GM21576 (cell line): ENCODE results near the gene SPECC1.
"Not testable (repeated sequence)": the region's sequence is repeated elsewhere in the genome, so short reads cannot be mapped to it uniquely, and the experiment has no call there.

Experiments
- ATAC-seq: cut with Tn5 transposase; IDR thresholded peaks from one replicate; pipeline ENCODE4 v1.9.1; 2021; ENCODE audit warnings: mild to moderate bottlenecking, moderate library complexity; ENCODE audit not compliant: unreplicated experiment

Gene SPECC1

GRCh38 chr17:20284570-20285295 is 275.6 kb downstream of the SPECC1 start:
- no peak for ATAC-seq

- ATAC-seq = no peak
These were observed 280.8 kb downstream of the SPECC1 start for GRCh38 chr17:20289984-20290383.

- ATAC-seq = no peak
These were observed 282.7 kb downstream of the SPECC1 start for GRCh38 chr17:20291853-20292252.

GRCh38 chr17:20293501-20293900 is 284.3 kb downstream of the SPECC1 start:
- no peak for ATAC-seq

- ATAC-seq = no peak
These were observed 285.0 kb downstream of the SPECC1 start for GRCh38 chr17:20294120-20294519.

- ATAC-seq = no peak
These were observed 289.9 kb downstream of the SPECC1 start for GRCh38 chr17:20299013-20299412.

- ATAC-seq = no peak
These were observed 291.3 kb downstream of the SPECC1 start for GRCh38 chr17:20300436-20300934.

GRCh38 chr17:20302246-20302917 is 293.2 kb downstream of the SPECC1 start:
- ATAC-seq = no peak

- ATAC-seq = no peak
These were observed 295.8 kb downstream of the SPECC1 start for GRCh38 chr17:20304961-20305360.

GRCh38 chr17:20306924-20307323 is 297.8 kb downstream of the SPECC1 start:
- no peak for ATAC-seq

GRCh38 chr17:20307326-20307910 is 298.3 kb downstream of the SPECC1 start:
- no peak for ATAC-seq

GRCh38 chr17:20310481-20310880 is 301.3 kb downstream of the SPECC1 start:
- ATAC-seq = no peak

GRCh38 chr17:20313306-20313705 is 304.1 kb downstream of the SPECC1 start:
- ATAC-seq = no peak

GRCh38 chr17:20313891-20314290 is 304.7 kb downstream of the SPECC1 start:
- no peak for ATAC-seq

- ATAC-seq = no peak
These were observed 305.7 kb downstream of the SPECC1 start for GRCh38 chr17:20314834-20315233.

- no peak for ATAC-seq
These were observed 306.2 kb downstream of the SPECC1 start for GRCh38 chr17:20315311-20315710.

- ATAC-seq = no peak
These were observed 306.7 kb downstream of the SPECC1 start for GRCh38 chr17:20315821-20316220.

GRCh38 chr17:20320535-20321229 is 311.5 kb downstream of the SPECC1 start:
- peak; percentile 85 for ATAC-seq

- not testable (repeated sequence) for ATAC-seq
These were observed 312.2 kb downstream of the SPECC1 start for GRCh38 chr17:20321357-20321756.

- not testable (repeated sequence) for ATAC-seq
These were observed 318.6 kb downstream of the SPECC1 start for GRCh38 chr17:20327739-20328138.

- ATAC-seq = not testable (repeated sequence)
These were observed 342.2 kb downstream of the SPECC1 start for GRCh38 chr17:20351405-20351804.
